Immature natural killer cell (primary cell): ENCODE results near the gene SFTPA2. TPM values are rescaled to one million over a fixed set of nuclear protein-coding genes. Genes with fewer than 3 reads are reported as not detected.
"Not testable (repeated sequence)": the region's sequence is repeated elsewhere in the genome, so short reads cannot be mapped to it uniquely, and the experiment has no call there.

Experiments
- DNase-seq, 3 donors: peaks; one replicate each; pipeline ENCODE4 v3.0.0; 2022; ENCODE audit warnings: mixed read lengths in 1 of 3
- H3K27ac Mint-ChIP-seq, 6 donors: one replicate each; pipeline ENCODE4 v1.8.0; 2020; ENCODE audit warnings: mixed read lengths in 6 of 6, mild to moderate bottlenecking in 5 of 6, inconsistent platforms in 4 of 6, moderate library complexity in 3 of 6
- H3K27me3 Mint-ChIP-seq, 3 donors: one replicate each; pipeline ENCODE4 v1.8.0; 2020 to 2021; ENCODE audit warnings: low read depth in 3 of 3, mild to moderate bottlenecking in 3 of 3, mixed read lengths in 3 of 3, moderate library complexity in 3 of 3, inconsistent platforms in 1 of 3
- H3K36me3 Mint-ChIP-seq, 3 donors: one replicate each; pipeline ENCODE4 v1.8.0; 2020; ENCODE audit warnings: mixed read lengths in 3 of 3, inconsistent platforms in 2 of 3, mild to moderate bottlenecking in 2 of 3
- H3K4me1 Mint-ChIP-seq, 2 donors: one replicate each; pipeline ENCODE4 v1.8.0; 2020; ENCODE audit warnings: inconsistent platforms in 2 of 2, mild to moderate bottlenecking in 2 of 2, mixed read lengths in 2 of 2, moderate library complexity in 1 of 2
- H3K4me3 Mint-ChIP-seq, 5 donors: one replicate each; pipeline ENCODE4 v1.8.0; 2020; ENCODE audit warnings: mild to moderate bottlenecking in 5 of 5, mixed read lengths in 5 of 5, inconsistent platforms in 3 of 5, moderate library complexity in 3 of 5
- H3K9me3 Mint-ChIP-seq, 6 donors: one replicate each; pipeline ENCODE4 v1.8.0; 2020; ENCODE audit warnings: mild to moderate bottlenecking in 6 of 6, mixed read lengths in 6 of 6, inconsistent platforms in 4 of 6, moderate library complexity in 3 of 6
- polyA plus RNA-seq, 3 donors: library from polyadenylated mRNA; unstranded; fragments of 300-500 nt; fragmentation: Illumina TruSeq; gene quantifications; one replicate each; pipeline ENCODE4 v1.2.3, GENCODE V29; 2021

SFTPA2 gene
- polyA plus RNA-seq, 3 donors from 2014 or later, result not detected

GRCh38 chr10:79544926-79545659 lies 15.1 kb downstream of the SFTPA2 start:
- H3K27me3 Mint-ChIP-seq, H3K36me3 Mint-ChIP-seq, H3K27ac Mint-ChIP-seq, H3K4me3 Mint-ChIP-seq, H3K9me3 Mint-ChIP-seq, DNase-seq, H3K4me1 Mint-ChIP-seq: not testable (repeated sequence)

DNA sequence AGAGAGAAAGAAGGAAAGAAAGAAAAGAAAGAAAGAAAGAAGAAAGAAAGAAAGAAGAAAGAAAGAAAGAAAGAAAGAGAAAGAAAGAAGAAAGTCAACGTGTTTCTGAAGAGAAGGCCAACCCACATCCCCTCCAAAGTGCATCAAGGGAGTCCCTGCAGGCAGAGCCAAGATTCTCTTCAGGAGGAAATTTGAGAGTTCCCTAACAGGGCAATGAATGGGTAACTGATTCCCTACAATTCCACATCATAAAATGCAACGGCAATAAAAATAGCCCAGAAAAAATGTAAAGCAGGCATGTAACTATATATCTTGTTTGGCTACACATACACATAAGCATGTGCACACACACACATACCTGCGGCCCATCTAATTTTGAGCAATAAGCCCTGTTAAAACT lies 15.8 kb downstream of the SFTPA2 start:
- not testable (repeated sequence) for H3K27ac Mint-ChIP-seq, H3K4me3 Mint-ChIP-seq, H3K9me3 Mint-ChIP-seq, DNase-seq, H3K36me3 Mint-ChIP-seq, H3K4me1 Mint-ChIP-seq, H3K27me3 Mint-ChIP-seq

DNA sequence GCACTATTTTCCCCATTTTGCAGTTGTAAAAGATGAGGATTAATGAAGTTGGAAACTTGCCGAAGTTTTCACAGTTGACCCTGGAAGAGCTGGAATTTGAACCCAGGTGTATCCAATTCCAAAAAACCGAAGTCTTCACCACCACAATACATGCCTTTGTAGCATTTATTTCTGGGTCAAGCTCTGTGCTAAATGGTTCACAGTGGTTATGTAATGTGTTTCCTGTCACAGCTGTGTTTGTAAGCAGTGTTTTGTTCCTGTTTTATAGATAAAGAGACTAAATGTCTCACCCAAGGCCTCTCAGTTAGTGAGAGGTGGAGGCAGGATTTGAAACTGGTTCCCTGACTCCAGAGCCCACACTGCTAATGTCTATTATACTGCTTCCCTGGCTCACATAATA lies 17.6 kb downstream of the SFTPA2 start:
- no peak overlapping the region for H3K4me3 Mint-ChIP-seq
- H3K9me3 Mint-ChIP-seq, result no peaks in the 10 kb centered on the region
- H3K27ac Mint-ChIP-seq, result no peak overlapping the region
- H3K36me3 Mint-ChIP-seq, result no peaks in the 10 kb centered on the region
- H3K27me3 Mint-ChIP-seq, result peaks cover 0 to 6% (median 3%) of the 10 kb centered on the region in 3 donors
- no peak for DNase-seq
- no peaks in the 10 kb centered on the region for H3K4me1 Mint-ChIP-seq

- not testable (repeated sequence) for H3K4me3 Mint-ChIP-seq, H3K4me1 Mint-ChIP-seq, H3K27me3 Mint-ChIP-seq, DNase-seq, H3K9me3 Mint-ChIP-seq, H3K27ac Mint-ChIP-seq, H3K36me3 Mint-ChIP-seq
Measured at GRCh38 chr10:79540930-79541329, 19.3 kb downstream of the SFTPA2 start.

GRCh38 chr10:79538311-79538710 lies 21.9 kb downstream of the SFTPA2 start:
- H3K9me3 Mint-ChIP-seq, DNase-seq, H3K4me3 Mint-ChIP-seq, H3K27me3 Mint-ChIP-seq, H3K36me3 Mint-ChIP-seq, H3K4me1 Mint-ChIP-seq: not testable (repeated sequence)
- peak overlapping the region in 1 of 6 donors; percentile 52 for H3K27ac Mint-ChIP-seq

GRCh38 chr10:79533903-79534175 lies 26.4 kb downstream of the SFTPA2 start:
- not testable (repeated sequence) for H3K36me3 Mint-ChIP-seq, DNase-seq, H3K27ac Mint-ChIP-seq, H3K4me3 Mint-ChIP-seq, H3K27me3 Mint-ChIP-seq, H3K4me1 Mint-ChIP-seq, H3K9me3 Mint-ChIP-seq

- H3K36me3 Mint-ChIP-seq, H3K4me1 Mint-ChIP-seq, H3K9me3 Mint-ChIP-seq, H3K27me3 Mint-ChIP-seq, H3K27ac Mint-ChIP-seq, H3K4me3 Mint-ChIP-seq, DNase-seq: not testable (repeated sequence)
Measured at GRCh38 chr10:79533142-79533902, 26.9 kb downstream of the SFTPA2 start.

DNA sequence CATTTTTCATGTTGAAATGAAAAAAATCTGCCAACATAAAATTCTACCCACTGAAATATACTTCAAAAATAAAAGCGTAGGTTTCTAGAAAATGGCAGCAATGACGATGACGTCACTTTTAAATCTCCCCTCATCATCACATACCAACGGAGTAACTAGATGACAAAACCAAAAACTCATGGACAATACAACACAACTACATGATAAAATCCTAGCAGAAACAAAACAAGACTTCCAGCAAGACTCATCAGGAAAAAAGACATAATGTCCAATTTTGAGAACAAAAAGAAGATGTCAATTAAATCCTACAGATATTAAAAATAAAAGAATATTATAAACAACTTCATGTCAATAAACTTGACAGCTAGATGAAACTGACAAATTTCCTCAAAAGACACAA lies 31.9 kb downstream of the SFTPA2 start:
- H3K36me3 Mint-ChIP-seq, H3K27ac Mint-ChIP-seq, DNase-seq, H3K4me3 Mint-ChIP-seq, H3K9me3 Mint-ChIP-seq, H3K27me3 Mint-ChIP-seq, H3K4me1 Mint-ChIP-seq: not testable (repeated sequence)

DNA sequence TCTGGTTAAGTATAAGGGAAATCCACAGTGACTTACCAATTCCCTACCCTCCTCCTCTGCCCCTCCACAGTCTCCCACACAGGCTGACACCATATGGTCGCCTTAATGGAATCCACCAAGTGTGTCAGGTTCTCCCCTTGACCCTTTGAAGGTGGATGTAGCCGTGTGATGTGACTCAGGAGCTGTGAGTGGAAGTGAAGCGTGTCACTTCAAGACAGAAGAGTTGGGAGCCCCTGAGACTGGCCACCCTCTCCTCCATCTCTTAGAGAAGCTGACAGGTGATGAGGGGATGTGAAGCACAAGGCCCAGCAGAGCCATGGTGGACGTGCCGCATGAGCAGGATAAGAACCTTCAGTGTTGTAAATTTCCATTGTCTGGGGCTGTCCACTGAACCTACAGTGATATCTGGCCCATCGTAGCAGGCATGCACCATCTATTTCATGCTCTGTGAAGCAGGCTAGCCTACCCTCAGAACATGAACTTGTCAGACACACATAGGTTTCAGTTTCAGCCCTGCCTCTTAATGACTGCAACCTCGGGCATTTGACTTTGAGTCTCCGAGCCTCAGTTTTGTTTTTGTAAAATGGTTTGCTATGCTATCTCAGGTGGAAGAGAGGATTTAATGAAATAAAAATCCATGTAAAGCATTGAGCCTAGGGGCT lies 35.0 kb downstream of the SFTPA2 start:
- not testable (repeated sequence) for H3K36me3 Mint-ChIP-seq, H3K4me3 Mint-ChIP-seq, DNase-seq, H3K9me3 Mint-ChIP-seq, H3K27me3 Mint-ChIP-seq, H3K4me1 Mint-ChIP-seq, H3K27ac Mint-ChIP-seq

- H3K9me3 Mint-ChIP-seq, H3K27ac Mint-ChIP-seq, H3K4me3 Mint-ChIP-seq, H3K4me1 Mint-ChIP-seq, H3K36me3 Mint-ChIP-seq, H3K27me3 Mint-ChIP-seq, DNase-seq: not testable (repeated sequence)
Measured at GRCh38 chr10:79523157-79523853, 36.9 kb downstream of the SFTPA2 start.

- DNase-seq, H3K4me3 Mint-ChIP-seq, H3K27me3 Mint-ChIP-seq, H3K4me1 Mint-ChIP-seq, H3K9me3 Mint-ChIP-seq, H3K27ac Mint-ChIP-seq, H3K36me3 Mint-ChIP-seq: not testable (repeated sequence)
Measured at GRCh38 chr10:79522464-79522863, 37.7 kb downstream of the SFTPA2 start.

- H3K27ac Mint-ChIP-seq, DNase-seq, H3K9me3 Mint-ChIP-seq, H3K4me3 Mint-ChIP-seq, H3K4me1 Mint-ChIP-seq, H3K36me3 Mint-ChIP-seq, H3K27me3 Mint-ChIP-seq: not testable (repeated sequence)
Measured at GRCh38 chr10:79521751-79522150, 38.5 kb downstream of the SFTPA2 start.

DNA sequence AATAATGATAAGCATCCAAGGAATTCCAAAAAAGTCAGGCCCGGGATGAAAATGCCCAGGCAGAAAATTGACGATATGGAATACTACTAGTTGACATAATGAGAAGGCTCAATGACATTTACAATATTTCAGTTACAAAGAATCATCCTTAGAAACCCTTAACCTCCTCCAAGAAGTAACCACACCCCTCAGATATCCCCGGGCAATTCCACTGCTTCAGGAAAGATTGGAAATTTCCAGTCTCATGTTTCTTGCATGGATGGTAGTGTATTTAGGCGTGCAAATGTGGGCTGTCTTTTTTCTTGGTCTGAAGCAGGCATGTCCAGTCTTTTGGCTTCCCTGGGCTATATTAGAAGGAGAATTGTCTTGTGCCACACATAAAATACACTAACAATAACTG lies 42.6 kb downstream of the SFTPA2 start:
- not testable (repeated sequence) for H3K4me1 Mint-ChIP-seq, H3K9me3 Mint-ChIP-seq, H3K27me3 Mint-ChIP-seq, H3K36me3 Mint-ChIP-seq, H3K4me3 Mint-ChIP-seq, H3K27ac Mint-ChIP-seq, DNase-seq

- not testable (repeated sequence) for H3K27ac Mint-ChIP-seq, H3K27me3 Mint-ChIP-seq, H3K4me3 Mint-ChIP-seq, H3K4me1 Mint-ChIP-seq, H3K9me3 Mint-ChIP-seq, H3K36me3 Mint-ChIP-seq, DNase-seq
Measured at GRCh38 chr10:79516532-79517205, 43.5 kb downstream of the SFTPA2 start.
